Lung (tissue), 12 donors: Measurements from ENCODE around the gene CORO7. TPM values are rescaled to one million over a fixed set of nuclear protein-coding genes. Genes with fewer than 3 reads are reported as not detected.

Experiments
- ATAC-seq: fragments of 200-7000 bp; cut with Tn5 transposase; one replicate; pipeline ENCODE4 v1.9.1; 2020; ENCODE audit warnings: moderate number of reproducible peaks; ENCODE audit not compliant: insufficient read depth, low FRiP score
- DNase-seq, 3 donors: peaks; one replicate each; pipeline ENCODE4 v3.0.0-alpha.2; 2013 to 2017
- H3K27ac ChIP-seq, 2 donors: one replicate each; pipeline ENCODE4 v1.5.1; 2013; ENCODE audit warnings: mild to moderate bottlenecking in 2 of 2, moderate library complexity in 2 of 2, control low read depth in 1 of 2, inconsistent platforms in 1 of 2, low read depth in 1 of 2, low read length in 1 of 2
- H3K27me3 ChIP-seq, 3 donors: one replicate each; pipeline ENCODE4 v1.5.1; 2013; ENCODE audit warnings: low read length in 2 of 3; ENCODE audit not compliant: control insufficient read depth in 3 of 3, insufficient read depth in 3 of 3
- H3K36me3 ChIP-seq, 4 donors: one replicate each; pipeline ENCODE4 v1.5.1; 2013; ENCODE audit warnings: low read length in 4 of 4, mild to moderate bottlenecking in 1 of 4, moderate library complexity in 1 of 4; ENCODE audit not compliant: control insufficient read depth in 4 of 4, insufficient read depth in 4 of 4
- H3K4me1 ChIP-seq, 5 donors: one replicate each; pipeline ENCODE4 v1.5.1; 2013; ENCODE audit warnings: low read length in 5 of 5, mild to moderate bottlenecking in 2 of 5, moderate library complexity in 1 of 5; ENCODE audit not compliant: control insufficient read depth in 5 of 5, insufficient read depth in 5 of 5
- H3K4me3 ChIP-seq: one replicate; pipeline ENCODE4 v1.5.1; 2013; ENCODE audit warnings: mild to moderate bottlenecking, control low read depth, moderate library complexity
- H3K9ac ChIP-seq, 2 donors: one replicate each; pipeline ENCODE4 v1.5.1; 2013; ENCODE audit warnings: low read length in 2 of 2, control low read depth in 1 of 2; ENCODE audit not compliant: insufficient read depth in 1 of 2
- H3K9me3 ChIP-seq, 4 donors: one replicate each; pipeline ENCODE4 v1.5.1; 2013; ENCODE audit warnings: low read length in 3 of 4, mild to moderate bottlenecking in 1 of 4, moderate library complexity in 1 of 4; ENCODE audit not compliant: control insufficient read depth in 4 of 4, insufficient read depth in 3 of 4
- CTCF ChIP-seq: IDR thresholded peaks from 2 replicates; pipeline ENCODE4 v1.5.1; 2012; ENCODE audit warnings: mild to moderate bottlenecking; ENCODE audit errors: control extremely low read depth, extremely low read depth
- WGBS, 2 donors: extraction: QIAGEN DNeasy Blood & Tissue Kit; methylation state at CpG; one replicate each; pipeline ENCODE4 v1.1.7; 2013; 5-methylcytosine and 5-hydroxymethylcytosine counted together
- polyA plus RNA-seq, 2 donors: library from polyadenylated mRNA; stranded (reverse); fragments of 200-250 nt; gene quantifications; one replicate each; pipeline ENCODE4 v1.2.1, GENCODE V29; 2013
- total RNA-seq, 2 donors: library from RNA; depleted of rRNA in 1 of 2; stranded (reverse); fragments of >200 nt in 1 of 2; gene quantifications; one replicate each; pipeline ENCODE4 v1.2.1, GENCODE V29; 2014 to 2021
- donor health status: control.
- donor health status: control.
- donor health status: Bipolar disorder and iron deficiency.
- donor health status: healthy.
- donor health status: DM: yes; HTN: yes; CAD: no.

The CORO7 gene
- total and polyA plus RNA-seq, 4 donors: 27.8 to 86.2 (median 46.1) TPM

- Histone ChIP-seq H3K36me3 (no peaks in the 10 kb centered on the region), H3K27ac (peak overlapping the region; percentile 79 to 94), H3K9me3 (no peaks in the 10 kb centered on the region), H3K4me1 (peaks cover 6 to 54% (median 45%) of the 10 kb centered on the region in 5 donors), H3K27me3 (no peaks in the 10 kb centered on the region), H3K4me3 (peak overlapping the region; percentile 78), H3K9ac (no peak overlapping the region)
- no peak for TF ChIP-seq CTCF
- ATAC-seq (no peak), DNase-seq (peak in 2 of 3 donors; percentile 43 to 49)
- WGBS, 2 donors: 2 to 29% methylated on average over 15 to 84 of the region's 93 CpGs
These were observed 100.1 kb downstream of the CORO7 start for GRCh38 chr16:4316108-4316863.

GRCh38 chr16:4315186-4316107 lies 100.9 kb downstream of the CORO7 start, which contains the start of gene GLIS2:
Gene GLIS2 (plus strand): TSS chr16:4316067. CDS start chr16:4332281, 16,214 bp downstream.
- peak; percentile 92 to 97 (median 94) for DNase-seq
- WGBS, 2 donors: 0 to 1% methylated on average over 45 to 94 of the region's 115 CpGs
- Histone ChIP-seq H3K36me3 (no peaks in the 10 kb centered on the region), H3K27ac (peak within 1 kb of the TSS; percentile 79 to 94), H3K9ac (peak within 1 kb of the TSS in 1 of 2 donors; percentile 2), H3K9me3 (no peaks in the 10 kb centered on the region), H3K27me3 (no peaks in the 10 kb centered on the region), H3K4me3 (peak within 1 kb of the TSS; percentile 78), H3K4me1 (peaks cover 6 to 45% (median 37%) of the 10 kb centered on the region in 5 donors)
- TF ChIP-seq CTCF: no peak
- ATAC-seq: peak; percentile 81

GRCh38 chr16:4314532-4315185 lies 101.7 kb downstream of the CORO7 start:
- 3 to 4% methylated on average over 32 to 33 of the region's 33 CpGs for whole genome bisulfite sequencing, 2 donors
- peak overlapping the region; percentile 49 for H3K4me3 ChIP-seq
- H3K9ac ChIP-seq: peak overlapping the region in 1 of 2 donors; percentile 2
- H3K27me3 ChIP-seq: no peaks in the 10 kb centered on the region
- H3K27ac ChIP-seq: peak overlapping the region; percentile 75 to 94
- DNase-seq (peak; percentile 68 to 75 (median 70)), ATAC-seq (no peak)
- peaks cover 6 to 38% (median 29%) of the 10 kb centered on the region in 5 donors for H3K4me1 ChIP-seq
- no peaks in the 10 kb centered on the region for H3K9me3 ChIP-seq
- no peak for TF ChIP-seq CTCF
- no peaks in the 10 kb centered on the region for H3K36me3 ChIP-seq
